ENCODE data around the gene TVP23C.
"Not testable (repeated sequence)": the region's sequence is repeated elsewhere in the genome, so short reads cannot be mapped to it uniquely, and the experiment has no call there.

The TVP23C gene

DNA sequence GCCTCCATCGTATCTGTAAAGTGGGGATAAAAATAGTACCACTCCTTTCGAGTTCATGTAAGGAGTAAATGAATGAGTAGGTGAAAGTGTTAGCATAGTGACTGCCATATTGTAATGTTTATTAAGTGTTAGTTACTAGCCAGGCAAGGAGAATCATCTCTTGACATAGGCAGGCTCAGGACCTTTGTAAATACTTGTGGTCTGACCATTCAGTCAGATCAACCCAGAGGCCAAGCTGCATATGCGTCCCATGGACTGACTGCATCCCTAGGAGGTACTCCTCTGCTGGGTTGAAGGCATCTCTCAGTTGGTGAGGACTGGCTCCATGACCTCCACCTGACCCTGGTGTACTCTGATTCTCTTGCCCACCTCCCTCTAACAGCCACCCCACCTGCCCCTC, 55.4 kb downstream of the TVP23C start:
- TF ChIP-seq, protein P1, sequence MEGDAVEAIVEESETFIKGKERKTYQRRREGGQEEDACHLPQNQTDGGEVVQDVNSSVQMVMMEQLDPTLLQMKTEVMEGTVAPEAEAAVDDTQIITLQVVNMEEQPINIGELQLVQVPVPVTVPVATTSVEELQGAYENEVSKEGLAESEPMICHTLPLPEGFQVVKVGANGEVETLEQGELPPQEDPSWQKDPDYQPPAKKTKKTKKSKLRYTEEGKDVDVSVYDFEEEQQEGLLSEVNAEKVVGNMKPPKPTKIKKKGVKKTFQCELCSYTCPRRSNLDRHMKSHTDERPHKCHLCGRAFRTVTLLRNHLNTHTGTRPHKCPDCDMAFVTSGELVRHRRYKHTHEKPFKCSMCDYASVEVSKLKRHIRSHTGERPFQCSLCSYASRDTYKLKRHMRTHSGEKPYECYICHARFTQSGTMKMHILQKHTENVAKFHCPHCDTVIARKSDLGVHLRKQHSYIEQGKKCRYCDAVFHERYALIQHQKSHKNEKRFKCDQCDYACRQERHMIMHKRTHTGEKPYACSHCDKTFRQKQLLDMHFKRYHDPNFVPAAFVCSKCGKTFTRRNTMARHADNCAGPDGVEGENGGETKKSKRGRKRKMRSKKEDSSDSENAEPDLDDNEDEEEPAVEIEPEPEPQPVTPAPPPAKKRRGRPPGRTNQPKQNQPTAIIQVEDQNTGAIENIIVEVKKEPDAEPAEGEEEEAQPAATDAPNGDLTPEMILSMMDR (conservative IDR thresholded peaks at IDR 0.05; ENCODE audit: low read depth), result no peak
- CTCF ChIA-PET, result no interaction called here
- POLR2A ChIA-PET (ENCODE audit: low non-redundant PET), result no interaction called here
- H3K27ac ChIP-seq, result no peak overlapping the region
- no peak for DNase-seq (ENCODE audit: low spot score)

DNA sequence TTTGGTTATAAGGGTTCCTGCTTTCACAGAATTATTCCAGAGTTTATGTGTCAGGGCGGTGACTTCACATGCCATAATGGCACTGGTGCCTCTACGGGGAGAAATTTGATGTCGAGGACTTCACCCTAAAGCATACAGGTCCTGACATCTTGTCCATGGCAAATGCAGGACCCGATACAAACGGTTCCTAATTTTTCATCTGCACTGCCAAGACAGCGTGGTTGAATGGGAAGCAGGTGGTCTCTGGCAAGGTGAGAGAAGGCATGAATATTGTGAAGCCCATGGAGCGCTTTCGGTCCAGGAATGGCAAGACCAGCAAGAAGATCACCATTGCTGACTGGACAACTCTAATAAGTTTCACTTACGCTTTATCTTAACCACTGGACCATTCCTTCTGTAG, 56.3 kb downstream of the TVP23C start:
- TF ChIP-seq, protein P1 (conservative IDR thresholded peaks at IDR 0.05; ENCODE audit: low read depth), result no peak
- no peak overlapping the region for H3K27ac ChIP-seq
- CTCF ChIA-PET, result no interaction called here
- DNase-seq (ENCODE audit: low spot score), result no peak
- POLR2A ChIA-PET (ENCODE audit: low non-redundant PET), result no interaction called here

DNA sequence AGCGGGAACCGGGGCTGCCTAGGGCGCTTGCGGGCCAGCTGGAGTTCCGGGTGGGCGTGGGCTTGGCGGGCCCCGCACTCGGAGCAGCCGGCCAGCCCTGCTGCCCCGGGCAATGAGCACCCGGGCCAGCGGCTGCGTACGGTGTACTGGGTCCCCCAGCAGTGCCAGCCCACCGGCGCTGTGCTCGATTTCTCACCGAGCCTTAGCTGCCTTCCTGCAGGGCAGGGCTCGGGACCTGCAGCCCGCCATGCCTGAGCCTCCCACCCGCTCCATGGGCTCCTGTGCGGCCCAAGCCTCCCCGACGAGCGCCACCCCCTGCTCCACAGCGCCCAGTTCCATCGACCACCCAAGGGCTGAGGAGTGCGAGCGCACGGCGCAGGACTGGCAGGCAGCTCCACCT, 57.6 kb downstream of the TVP23C start:
- DNase-seq (ENCODE audit: low spot score); POLR2A ChIA-PET (ENCODE audit: low non-redundant PET); H3K27ac ChIP-seq: not testable (repeated sequence)
- CTCF ChIA-PET, result interaction anchor here (1.2 kb wide), 1 partner anchor 248 kb away, joined by 4 read pairs; no protein-coding TSS in a partner anchor

DNA sequence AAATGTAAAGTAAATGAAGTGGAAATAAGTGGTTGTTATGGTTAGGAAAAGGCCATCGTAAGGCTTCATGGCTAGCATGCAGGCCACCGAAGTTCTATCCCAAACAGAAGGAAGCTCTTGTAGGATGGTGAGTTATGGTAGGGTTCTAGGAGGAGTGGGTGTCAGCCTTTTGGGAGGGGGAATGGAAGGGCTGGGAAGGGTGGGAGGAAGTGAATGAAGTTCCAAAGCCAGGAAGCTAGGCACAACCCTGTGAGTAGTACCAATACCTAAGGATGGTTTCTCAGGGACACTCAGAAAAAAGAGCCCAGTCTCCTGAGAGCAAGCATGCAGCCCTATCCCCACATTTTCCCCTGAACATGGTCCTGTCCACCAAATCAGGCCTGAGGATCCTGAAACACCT, 59.6 kb downstream of the TVP23C start:
- ChIA-PET POLR2A (ENCODE audit: low non-redundant PET) (no interaction called here), CTCF (interaction anchor here (0.8 to 1.4 kb wide), 3 partner anchors 158 to 244 kb away, joined by 3 to 5 read pairs (median 4); no protein-coding TSS in a partner anchor)
- TF ChIP-seq, protein P1 (conservative IDR thresholded peaks at IDR 0.05; ENCODE audit: low read depth), result no peak
- no peak for DNase-seq (ENCODE audit: low spot score)
- H3K27ac ChIP-seq, result no peak overlapping the region

DNA sequence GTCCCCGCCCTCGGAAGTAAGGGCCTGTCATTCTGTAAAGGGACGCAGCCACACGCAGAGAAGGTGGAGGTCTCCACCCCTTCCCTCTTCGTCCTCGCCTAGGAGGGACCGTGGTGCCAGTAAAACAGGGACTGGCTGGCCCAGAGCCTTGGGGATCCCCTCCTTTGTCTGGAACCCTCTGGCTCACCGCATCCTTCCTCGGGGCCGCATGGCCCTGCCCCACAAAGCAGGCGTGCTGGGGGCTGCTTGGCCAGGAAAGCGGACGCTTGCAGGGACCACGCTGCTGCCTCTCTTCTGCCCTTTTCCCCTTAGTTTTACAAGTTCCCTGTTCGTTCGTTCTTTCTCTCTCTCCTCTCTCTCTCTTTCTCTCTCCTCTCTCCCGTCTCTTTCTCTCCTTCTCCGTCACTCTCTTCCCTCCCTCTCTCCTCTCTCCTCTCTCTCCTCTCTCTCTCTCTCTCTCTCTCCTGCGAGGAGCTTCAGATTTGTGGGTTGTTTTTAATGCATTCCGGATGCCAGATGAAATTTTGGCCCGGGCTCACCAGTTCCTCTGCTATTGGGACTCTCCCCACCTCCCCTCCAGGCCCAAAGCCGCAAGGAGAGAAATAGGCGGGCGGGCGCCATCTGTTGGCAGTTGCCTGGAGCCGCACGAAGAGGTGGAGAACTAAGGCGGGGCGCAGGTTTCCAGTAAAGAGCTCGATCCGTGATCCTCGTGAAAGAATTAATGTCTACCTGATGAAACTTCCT, 60.7 kb downstream of the TVP23C start:
- ChIA-PET POLR2A (ENCODE audit: low non-redundant PET) (no interaction called here), CTCF (interaction anchor here (0.5 to 1.6 kb wide), 28 partner anchors 8 to 1576 kb away, joined by 3 to 9 read pairs (median 3); no protein-coding TSS in a partner anchor)
- H3K27ac ChIP-seq, result no peak overlapping the region
- peak; percentile 70 for DNase-seq (ENCODE audit: low spot score)
- TF ChIP-seq, protein P1 (conservative IDR thresholded peaks at IDR 0.05; ENCODE audit: low read depth), result peak; percentile 90

DNA sequence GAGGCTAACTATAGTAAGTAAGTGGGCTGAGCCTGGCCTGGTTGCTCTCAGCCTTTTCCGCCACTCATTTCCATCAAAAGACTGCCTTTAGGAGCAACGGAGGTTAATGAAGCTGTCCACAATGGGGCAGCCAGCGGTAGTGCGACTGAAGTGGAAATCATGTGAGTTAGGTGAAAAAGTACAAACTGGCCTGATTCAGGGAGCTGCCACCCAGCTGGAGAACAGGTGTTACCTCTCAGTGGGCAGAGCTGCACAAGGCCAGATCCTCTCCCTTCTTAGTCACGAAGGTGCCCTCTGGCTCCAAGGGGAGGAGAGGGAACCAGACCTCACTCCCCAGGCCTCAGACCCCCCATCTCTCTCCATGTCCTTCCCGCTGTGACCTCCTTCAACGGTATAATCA, 61.5 kb downstream of the TVP23C start:
- no peak overlapping the region for H3K27ac ChIP-seq
- TF ChIP-seq, protein P1 (conservative IDR thresholded peaks at IDR 0.05; ENCODE audit: low read depth), result no peak
- ChIA-PET POLR2A (ENCODE audit: low non-redundant PET) (no interaction called here), CTCF (interaction anchor here (1.6 kb wide), 1 partner anchor 17 kb away, joined by 3 read pairs; no protein-coding TSS in a partner anchor)
- no peak for DNase-seq (ENCODE audit: low spot score)

DNA sequence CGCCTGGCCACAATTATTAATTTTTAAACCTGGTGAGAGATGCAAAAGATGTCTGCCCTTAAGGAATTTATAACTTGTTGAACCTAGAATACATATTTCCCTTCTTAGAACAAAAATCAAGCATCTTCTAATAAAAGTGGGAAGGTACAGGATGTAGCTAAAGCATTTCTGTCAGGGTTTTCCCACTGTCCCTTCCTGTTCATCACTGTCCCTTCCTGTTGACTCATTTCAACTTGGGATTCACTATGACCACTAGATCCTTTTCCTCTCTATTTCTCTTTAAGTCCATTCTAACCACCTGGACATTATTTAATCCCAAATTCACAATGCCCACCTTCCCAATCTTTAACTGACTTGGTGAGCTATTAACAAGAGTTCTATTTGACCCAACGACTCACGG, 62.0 kb downstream of the TVP23C start:
- TF ChIP-seq, protein P1 (conservative IDR thresholded peaks at IDR 0.05; ENCODE audit: low read depth), result no peak
- no peak for DNase-seq (ENCODE audit: low spot score)
- H3K27ac ChIP-seq, result no peak overlapping the region
- ChIA-PET POLR2A (ENCODE audit: low non-redundant PET) (no interaction called here), CTCF (interaction anchor here (1.6 kb wide), 1 partner anchor 17 kb away, joined by 3 read pairs; no protein-coding TSS in a partner anchor)

All from RWPE1 (cell line).